DMS153 (cell line): Measurements from ENCODE around the gene SLC30A2.

Experiments used
- DNase-seq: peaks from one replicate; lab custom pipeline; 2025; lab: John Stamatoyannopoulos, UW

SLC30A2 gene

GRCh38 chr1:26021647-26022403 is 24.1 kb downstream of the SLC30A2 start, which contains the start of gene EXTL1:
EXTL1 (plus strand) TSS chr1:26021775; CDS start chr1:26022647, 872 bp downstream.
- DNase-seq, result no peak

GRCh38 chr1:26020941-26021646 is 24.8 kb downstream of the SLC30A2 start:
- DNase-seq, result no peak

- no peak for DNase-seq
Observed at GRCh38 chr1:26020330-26020768, 25.6 kb downstream of the SLC30A2 start.

GRCh38 chr1:26019641-26020315 is 26.1 kb downstream of the SLC30A2 start:
- no peak for DNase-seq

- no peak for DNase-seq
Observed at GRCh38 chr1:26017606-26018005, 28.3 kb downstream of the SLC30A2 start.

- no peak for DNase-seq
Observed at GRCh38 chr1:26016953-26017545, 28.9 kb downstream of the SLC30A2 start.

- no peak for DNase-seq
Observed at GRCh38 chr1:26016258-26016952, 29.5 kb downstream of the SLC30A2 start.

GRCh38 chr1:26015358-26015757 is 30.6 kb downstream of the SLC30A2 start:
- no peak for DNase-seq

- DNase-seq, result no peak
Observed at GRCh38 chr1:26014179-26014578, 31.7 kb downstream of the SLC30A2 start.

- no peak for DNase-seq
Observed at GRCh38 chr1:26012864-26013263, 33.1 kb downstream of the SLC30A2 start.

GRCh38 chr1:26010825-26011224 is 35.1 kb downstream of the SLC30A2 start:
- DNase-seq, result no peak

GRCh38 chr1:26009796-26010447 is 36.0 kb downstream of the SLC30A2 start:
- no peak for DNase-seq

GRCh38 chr1:26006710-26007109 is 39.2 kb downstream of the SLC30A2 start:
- no peak for DNase-seq

GRCh38 chr1:26005434-26006105 is 40.3 kb downstream of the SLC30A2 start:
- DNase-seq, result no peak

- no peak for DNase-seq
Observed at GRCh38 chr1:26003756-26004155, 42.2 kb downstream of the SLC30A2 start.

- no peak for DNase-seq
Observed at GRCh38 chr1:26003262-26003661, 42.7 kb downstream of the SLC30A2 start.

GRCh38 chr1:25999041-25999800 is 46.7 kb downstream of the SLC30A2 start:
- DNase-seq, result no peak

- peak; percentile 100 for DNase-seq
Observed at GRCh38 chr1:25997828-25998761, 47.8 kb downstream of the SLC30A2 start, which contains the start of gene PAFAH2. PAFAH2 (minus strand) TSS chr1:25998063; CDS start chr1:25990816, 7,247 bp downstream.
